ENCODE data around the gene TM9SF1. TPM values are rescaled to one million over a fixed set of nuclear protein-coding genes. Genes with fewer than 3 reads are reported as not detected.
A peak's percentile ranks its signal among the peaks of the same experiment; 100 is the strongest.
"Not testable (repeated sequence)": the region's sequence is repeated elsewhere in the genome, so short reads cannot be mapped to it uniquely, and the experiment has no call there.

The TM9SF1 gene
- total RNA-seq, 4 donors from 2014 or later, result 38.1 to 58.3 (median 53.4) TPM

- Histone ChIP-seq H3K4me3 (no peak overlapping the region), H3K9me3 (no peaks in the 10 kb centered on the region), H3K4me1 (peaks cover 4% of the 10 kb centered on the region), H3K27ac (no peak overlapping the region), H3K27me3 (no peaks in the 10 kb centered on the region), H3K36me3 (peaks cover 88% of the 10 kb centered on the region)
- 98% methylated on average over 5 of the region's 5 CpGs for WGBS
- TF ChIP-seq POLR2A (IDR thresholded peaks at IDR 0.05) (no peak), EP300 (IDR thresholded peaks at IDR 0.05) (no peak), POLR2AphosphoS5 (IDR thresholded peaks at IDR 0.05) (no peak), CTCF (IDR thresholded peaks at IDR 0.05) (no peak)
- DNase-seq (ENCODE audit: low spot score in 2 of 2), result no peak
Observed at GRCh38 chr14:24207104-24207551, 11.9 kb upstream of the TM9SF1 start.

- no peak for TF ChIP-seq POLR2A (IDR thresholded peaks at IDR 0.05)
- no peak for TF ChIP-seq EP300 (IDR thresholded peaks at IDR 0.05)
- TF ChIP-seq POLR2AphosphoS5 (IDR thresholded peaks at IDR 0.05), result no peak
- no peak for TF ChIP-seq CTCF (IDR thresholded peaks at IDR 0.05)
Observed at GRCh38 chr14:24206260-24207103, 11.2 kb upstream of the TM9SF1 start.

GRCh38 chr14:24204163-24205146 lies 9.2 kb upstream of the TM9SF1 start:
- H3K9me3 ChIP-seq, result no peaks in the 10 kb centered on the region
- no peak overlapping the region for H3K4me3 ChIP-seq
- H3K27ac ChIP-seq, result no peak overlapping the region
- WGBS, result 87% methylated on average over 7 of the region's 7 CpGs
- no peaks in the 10 kb centered on the region for H3K4me1 ChIP-seq
- TF ChIP-seq CTCF (IDR thresholded peaks at IDR 0.05) (no peak), EP300 (IDR thresholded peaks at IDR 0.05) (no peak), POLR2AphosphoS5 (IDR thresholded peaks at IDR 0.05) (no peak), POLR2A (IDR thresholded peaks at IDR 0.05) (no peak)
- no peak for DNase-seq (ENCODE audit: low spot score in 2 of 2)
- peaks cover 77% of the 10 kb centered on the region for H3K36me3 ChIP-seq
- no peaks in the 10 kb centered on the region for H3K27me3 ChIP-seq

More at GRCh38 chr14:24206260-24207103, 11.2 kb upstream of the TM9SF1 start:
- no peaks in the 10 kb centered on the region for H3K9me3 ChIP-seq
- H3K4me1 ChIP-seq, result no peaks in the 10 kb centered on the region
- H3K4me3 ChIP-seq, result no peak overlapping the region
- 97% methylated on average over 11 of the region's 11 CpGs for WGBS
- DNase-seq (ENCODE audit: low spot score in 2 of 2), result no peak
- no peaks in the 10 kb centered on the region for H3K27me3 ChIP-seq
- no peak overlapping the region for H3K27ac ChIP-seq
- H3K36me3 ChIP-seq, result peaks cover 93% of the 10 kb centered on the region

GRCh38 chr14:24203249-24203886 lies 8.1 kb upstream of the TM9SF1 start:
- H3K27me3 ChIP-seq, H3K4me3 ChIP-seq, H3K4me1 ChIP-seq, H3K9me3 ChIP-seq, H3K27ac ChIP-seq: not testable (repeated sequence)
- 92% methylated on average over 16 of the region's 16 CpGs for WGBS
- peaks cover 67% of the 10 kb centered on the region for H3K36me3 ChIP-seq
- peak in 1 of 2 donors; percentile 48 for DNase-seq (ENCODE audit: low spot score in 2 of 2)

GRCh38 chr14:24202538-24202937 lies 7.3 kb upstream of the TM9SF1 start:
- H3K36me3 ChIP-seq, result peaks cover 58% of the 10 kb centered on the region
- H3K27me3 ChIP-seq; H3K4me3 ChIP-seq; DNase-seq (ENCODE audit: low spot score in 2 of 2); H3K27ac ChIP-seq; H3K4me1 ChIP-seq; H3K9me3 ChIP-seq: not testable (repeated sequence)
- 86% methylated on average over 8 of the region's 8 CpGs for WGBS

Data from suprapubic skin (tissue), 4 donors.